Brain microvascular endothelial cell (primary cell): Measurements from ENCODE around the gene HOXD3.

Source experiments
- DNase-seq: peaks from one replicate; pipeline ENCODE4 v3.0.0-alpha.2; 2020
- H3K27ac ChIP-seq: fragments of 250-450 bp; sonication (Bioruptor Pico); 2 replicates; pipeline ENCODE4 v1.5.1; 2020; ENCODE audit warnings: mild to moderate bottlenecking, moderate library complexity
- H3K27me3 ChIP-seq: fragments of 250-450 bp; sonication (Bioruptor Pico); replicated peaks from 2 replicates; pipeline ENCODE4 v1.5.1; 2020; ENCODE audit warnings: mild to moderate bottlenecking
- H3K36me3 ChIP-seq: fragments of 250-450 bp; sonication (Bioruptor Pico); replicated peaks from 2 replicates; pipeline ENCODE4 v1.5.1; 2020; ENCODE audit warnings: mild to moderate bottlenecking
- H3K4me3 ChIP-seq: 2 replicates; pipeline ENCODE4 v1.5.1; 2011; ENCODE audit warnings: low read depth, mild to moderate bottlenecking, control low read depth, low read length, moderate library complexity
- in situ Hi-C: cut with HindIII; loops from 2 replicates; pipeline ENCODE4 v1.10.0; 2017; ENCODE audit warnings: low sequenced_read_pairs, low pct_ligation_motif_present
- TF ChIP-seq, protein P1 (sequence below): IDR thresholded peaks from 2 replicates; pipeline ENCODE4 v1.5.1; 2011; ENCODE audit warnings: low read depth, mild to moderate bottlenecking, moderate library complexity, low read length, control low read depth, inconsistent platforms; ENCODE audit errors: missing control alignments

Gene HOXD3

DNA sequence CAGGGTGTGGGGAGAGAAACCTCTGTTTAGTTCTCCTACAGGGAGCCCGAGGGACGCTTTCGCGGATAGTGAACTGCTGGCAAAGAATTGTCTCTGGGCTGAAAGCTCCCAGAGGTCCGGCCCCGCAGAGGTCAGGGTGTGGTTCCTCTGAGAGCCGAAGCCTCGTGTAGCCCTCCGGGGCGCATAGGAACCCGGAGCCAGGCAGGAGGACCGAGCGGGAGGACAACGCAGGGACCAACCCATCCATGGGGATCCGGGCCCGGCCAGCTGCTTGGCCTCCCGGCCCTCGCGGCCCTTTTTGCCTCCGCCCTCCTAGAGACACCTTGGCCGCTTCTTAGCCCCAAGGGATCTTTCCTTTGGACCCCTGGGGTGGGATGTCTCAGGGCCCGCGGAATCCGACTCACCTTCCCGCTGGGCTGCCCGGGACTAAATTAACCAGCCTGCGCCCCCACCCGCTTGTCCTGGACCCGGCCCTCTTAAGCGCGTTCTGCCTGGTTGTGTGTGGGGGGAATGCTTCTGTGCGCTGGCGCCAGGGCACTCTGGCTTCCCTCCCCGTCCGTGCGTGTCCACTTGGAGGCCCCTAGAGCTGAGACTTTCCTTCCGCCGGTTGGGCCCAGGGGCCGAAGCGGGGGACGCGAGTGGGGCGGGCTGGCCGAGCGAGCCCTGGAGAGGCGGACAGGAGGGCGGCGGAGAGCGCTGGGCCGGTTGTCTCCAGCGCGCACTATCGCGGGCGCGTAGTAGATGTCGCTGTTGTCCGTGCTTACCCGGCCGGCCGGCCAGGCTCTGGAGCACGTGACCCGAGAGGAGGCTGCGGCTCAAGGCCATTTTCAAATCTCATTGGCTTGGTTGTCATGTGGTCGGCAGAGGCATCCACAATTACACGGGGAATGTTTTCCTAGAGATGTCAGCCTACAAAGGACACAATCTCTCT lies 41.0 kb upstream of the HOXD3 start, which contains the start of gene HOXD10:
HOXD10 (plus strand) TSS at position 896 of the 931 bp plus-strand sequence. CDS start 56 bp downstream, outside the sequence.
- TF ChIP-seq, protein P1, sequence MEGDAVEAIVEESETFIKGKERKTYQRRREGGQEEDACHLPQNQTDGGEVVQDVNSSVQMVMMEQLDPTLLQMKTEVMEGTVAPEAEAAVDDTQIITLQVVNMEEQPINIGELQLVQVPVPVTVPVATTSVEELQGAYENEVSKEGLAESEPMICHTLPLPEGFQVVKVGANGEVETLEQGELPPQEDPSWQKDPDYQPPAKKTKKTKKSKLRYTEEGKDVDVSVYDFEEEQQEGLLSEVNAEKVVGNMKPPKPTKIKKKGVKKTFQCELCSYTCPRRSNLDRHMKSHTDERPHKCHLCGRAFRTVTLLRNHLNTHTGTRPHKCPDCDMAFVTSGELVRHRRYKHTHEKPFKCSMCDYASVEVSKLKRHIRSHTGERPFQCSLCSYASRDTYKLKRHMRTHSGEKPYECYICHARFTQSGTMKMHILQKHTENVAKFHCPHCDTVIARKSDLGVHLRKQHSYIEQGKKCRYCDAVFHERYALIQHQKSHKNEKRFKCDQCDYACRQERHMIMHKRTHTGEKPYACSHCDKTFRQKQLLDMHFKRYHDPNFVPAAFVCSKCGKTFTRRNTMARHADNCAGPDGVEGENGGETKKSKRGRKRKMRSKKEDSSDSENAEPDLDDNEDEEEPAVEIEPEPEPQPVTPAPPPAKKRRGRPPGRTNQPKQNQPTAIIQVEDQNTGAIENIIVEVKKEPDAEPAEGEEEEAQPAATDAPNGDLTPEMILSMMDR = no peak
- Histone ChIP-seq H3K36me3 (no peaks in the 10 kb centered on the region), H3K27ac (no peak within 1 kb of the TSS), H3K4me3 (no peak within 1 kb of the TSS), H3K27me3 (peaks cover 95% of the 10 kb centered on the region)
- in situ Hi-C loops = no loop called here
- DNase-seq = no peak

DNA sequence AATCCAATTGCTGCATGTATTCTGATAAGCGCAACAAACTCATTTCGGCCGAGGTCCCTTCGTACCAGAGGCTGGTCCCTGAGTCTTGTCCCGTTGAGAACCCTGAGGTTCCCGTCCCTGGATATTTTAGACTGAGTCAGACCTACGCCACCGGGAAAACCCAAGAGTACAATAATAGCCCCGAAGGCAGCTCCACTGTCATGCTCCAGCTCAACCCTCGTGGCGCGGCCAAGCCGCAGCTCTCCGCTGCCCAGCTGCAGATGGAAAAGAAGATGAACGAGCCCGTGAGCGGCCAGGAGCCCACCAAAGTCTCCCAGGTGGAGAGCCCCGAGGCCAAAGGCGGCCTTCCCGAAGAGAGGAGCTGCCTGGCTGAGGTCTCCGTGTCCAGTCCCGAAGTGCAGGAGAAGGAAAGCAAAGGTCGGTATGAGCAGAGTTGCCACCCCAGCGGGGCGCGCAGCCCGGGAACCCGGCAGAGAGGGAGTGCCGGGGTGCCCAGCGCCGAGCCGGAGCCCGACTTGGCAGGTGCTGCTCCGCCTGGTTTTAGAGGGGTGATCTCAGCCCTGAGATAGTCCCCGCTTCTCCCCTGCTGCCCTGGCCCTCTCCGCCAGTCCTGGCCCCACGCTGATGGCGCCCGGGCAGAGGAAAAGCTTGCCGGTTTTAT lies 39.8 kb upstream of the HOXD3 start:
- H3K36me3 ChIP-seq = no peaks in the 10 kb centered on the region
- TF ChIP-seq, protein P1 = no peak
- in situ Hi-C loops = no loop called here
- H3K27ac ChIP-seq = no peak overlapping the region
- no peak for DNase-seq
- H3K4me3 ChIP-seq = no peak overlapping the region
- H3K27me3 ChIP-seq = peaks cover 97% of the 10 kb centered on the region

DNA sequence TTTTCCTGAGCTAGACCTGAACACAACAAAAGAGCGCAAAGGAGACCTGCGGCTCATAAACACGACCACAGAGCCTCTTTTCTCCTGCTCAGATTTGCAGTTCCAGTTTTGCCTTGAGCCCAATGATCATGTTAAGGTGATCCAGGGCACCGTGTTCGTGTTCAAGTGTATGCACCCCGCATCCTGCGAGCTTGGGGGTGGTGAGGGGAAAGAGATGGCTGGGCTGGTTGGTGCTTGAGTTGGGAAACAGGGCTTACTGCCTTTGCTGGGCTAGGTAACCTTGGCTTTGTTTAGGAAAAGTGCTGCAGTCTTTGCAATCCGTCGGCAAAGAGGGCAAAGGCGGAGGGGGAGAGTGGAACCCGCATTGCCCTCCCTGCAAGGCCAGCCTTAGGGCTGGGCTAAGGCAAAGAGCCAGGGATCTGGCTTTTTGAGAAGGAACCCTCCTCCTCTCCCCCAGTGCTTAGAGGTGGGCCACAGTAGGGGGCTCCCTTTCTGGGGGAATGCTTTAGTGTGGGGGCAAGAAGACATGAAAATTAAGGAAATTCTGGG lies 39.2 kb upstream of the HOXD3 start:
- TF ChIP-seq, protein P1 = no peak
- in situ Hi-C loops = no loop called here
- DNase-seq = no peak
- no peaks in the 10 kb centered on the region for H3K36me3 ChIP-seq
- H3K4me3 ChIP-seq = no peak overlapping the region
- H3K27me3 ChIP-seq = peaks cover 97% of the 10 kb centered on the region
- no peak overlapping the region for H3K27ac ChIP-seq

DNA sequence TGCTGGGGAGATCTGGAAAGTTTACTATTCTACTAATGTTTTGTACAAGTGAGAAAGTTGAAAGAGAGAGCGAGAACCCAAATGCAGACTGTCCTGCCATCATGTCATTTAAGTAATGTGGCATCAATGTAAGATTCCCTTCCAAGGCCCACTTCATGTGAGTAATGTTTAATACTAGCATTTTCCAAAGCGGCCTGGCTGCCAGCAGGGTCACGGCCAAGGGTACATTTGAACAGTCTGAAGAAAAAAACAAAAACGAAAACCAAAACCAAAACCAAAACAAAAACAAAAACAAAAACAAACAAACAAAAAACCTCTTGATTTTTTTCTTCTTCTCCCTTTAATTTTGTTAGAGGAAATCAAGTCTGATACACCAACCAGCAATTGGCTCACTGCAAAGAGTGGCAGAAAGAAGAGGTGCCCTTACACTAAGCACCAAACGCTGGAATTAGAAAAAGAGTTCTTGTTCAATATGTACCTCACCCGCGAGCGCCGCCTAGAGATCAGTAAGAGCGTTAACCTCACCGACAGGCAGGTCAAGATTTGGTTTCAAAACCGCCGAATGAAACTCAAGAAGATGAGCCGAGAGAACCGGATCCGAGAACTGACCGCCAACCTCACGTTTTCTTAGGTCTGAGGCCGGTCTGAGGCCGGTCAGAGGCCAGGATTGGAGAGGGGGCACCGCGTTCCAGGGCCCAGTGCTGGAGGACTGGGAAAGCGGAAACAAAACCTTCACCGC lies 38.3 kb upstream of the HOXD3 start:
- Histone ChIP-seq H3K36me3 (no peaks in the 10 kb centered on the region), H3K27me3 (peaks cover 97% of the 10 kb centered on the region), H3K4me3 (no peak overlapping the region), H3K27ac (no peak overlapping the region)
- no peak for DNase-seq
- in situ Hi-C loops = no loop called here
- TF ChIP-seq, protein P1 = peak; percentile 41

DNA sequence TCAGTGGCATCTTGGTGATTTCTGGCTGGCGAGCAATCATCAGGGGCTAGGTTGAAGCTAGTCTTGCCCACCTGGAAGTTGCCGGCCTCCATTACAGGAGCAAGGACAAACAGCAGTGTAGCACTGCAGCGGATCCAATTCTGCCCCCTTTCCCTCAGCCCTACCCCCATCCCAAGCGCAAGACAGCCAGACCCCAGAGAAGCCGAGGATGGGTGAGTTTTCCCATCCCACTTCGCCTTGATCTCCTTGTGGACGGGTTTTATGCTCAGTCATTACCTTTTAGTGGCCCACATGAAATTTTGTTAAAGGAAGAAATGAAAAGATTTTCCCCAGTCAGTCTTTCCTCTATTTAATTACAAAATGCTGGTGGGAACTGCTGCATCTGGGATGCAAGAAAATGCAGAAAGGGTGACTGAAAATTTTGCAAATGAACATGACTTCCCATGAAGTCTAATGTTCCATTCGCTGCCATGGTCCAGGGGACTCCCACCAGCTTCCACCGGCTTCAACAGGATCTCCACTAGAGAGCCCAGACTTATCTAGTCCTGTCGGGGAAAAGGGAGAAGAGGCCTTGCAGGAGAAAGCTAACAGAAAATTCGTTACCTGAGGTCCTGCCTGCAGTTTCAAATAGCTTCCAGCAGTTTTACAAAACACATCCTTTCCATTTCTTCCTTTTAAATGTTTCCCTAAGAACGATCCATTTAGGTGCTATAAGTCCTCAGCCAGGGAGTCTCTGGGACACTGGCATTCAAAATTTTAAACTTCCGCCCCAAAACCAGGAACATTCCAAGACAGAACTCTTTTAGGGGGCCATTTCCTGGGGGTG lies 36.5 kb upstream of the HOXD3 start:
- in situ Hi-C loops = no loop called here
- H3K4me3 ChIP-seq = no peak overlapping the region

More for the DNA sequence above, 36.5 kb upstream of the HOXD3 start:
- H3K36me3 ChIP-seq = no peaks in the 10 kb centered on the region
- TF ChIP-seq, protein P1 = no peak
- H3K27me3 ChIP-seq = peaks cover 98% of the 10 kb centered on the region
- DNase-seq = no peak
- no peak overlapping the region for H3K27ac ChIP-seq
